ENCODE results near the gene RNF31.
"Not testable (repeated sequence)": the region's sequence is repeated elsewhere in the genome, so short reads cannot be mapped to it uniquely, and the experiment has no call there.

The RNF31 gene

GRCh38 chr14:24202538-24202937 lies 55.2 kb downstream of the RNF31 start:
- not testable (repeated sequence) for DNase-seq (ENCODE audit: low read depth)

GRCh38 chr14:24203249-24203886 lies 56.1 kb downstream of the RNF31 start:
- DNase-seq (ENCODE audit: low read depth) = not testable (repeated sequence)

- no peak for DNase-seq (ENCODE audit: low read depth)
Measured at GRCh38 chr14:24204163-24205146, 57.2 kb downstream of the RNF31 start.

GRCh38 chr14:24206260-24207103 lies 59.2 kb downstream of the RNF31 start:
- no peak for DNase-seq (ENCODE audit: low read depth)

DNA sequence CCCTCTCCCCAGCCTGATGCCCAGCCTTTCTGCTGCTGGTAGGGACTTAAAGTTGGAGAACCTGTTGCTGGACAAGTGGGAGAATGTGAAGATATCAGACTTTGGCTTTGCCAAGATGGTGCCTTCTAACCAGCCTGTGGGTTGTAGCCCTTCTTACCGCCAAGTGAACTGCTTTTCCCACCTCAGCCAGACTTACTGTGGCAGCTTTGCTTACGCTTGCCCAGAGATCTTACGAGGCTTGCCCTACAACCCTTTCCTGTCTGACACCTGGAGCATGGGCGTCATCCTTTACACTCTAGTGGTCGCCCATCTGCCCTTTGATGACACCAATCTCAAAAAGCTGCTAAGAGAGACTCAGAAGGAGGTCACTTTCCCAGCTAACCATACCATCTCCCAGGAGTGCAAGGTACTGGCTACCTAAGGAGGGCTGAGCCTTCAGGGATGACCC lies 59.8 kb downstream of the RNF31 start:
- DNase-seq (ENCODE audit: low read depth) = no peak

GRCh38 chr14:24207625-24208024 lies 60.3 kb downstream of the RNF31 start:
- no peak for DNase-seq (ENCODE audit: low read depth)
